GM13977 (cell line): Measurements from ENCODE around the gene AP1AR.

Source experiments
- DNase-seq: peaks from one replicate; pipeline ENCODE4 v3.0.0; 2012; ENCODE audit warnings: low spot score
- CTCF ChIP-seq: IDR thresholded peaks from 2 replicates; pipeline ENCODE4 v1.5.1; 2012; ENCODE audit warnings: mild to moderate bottlenecking, control low read depth; ENCODE audit not compliant: insufficient read depth; ENCODE audit errors: extremely low read depth, missing control alignments
- in situ Hi-C: fragments of 300-500 bp; cut with MboI; formaldehyde crosslinking; loops from one replicate; pipeline ENCODE4 v1.12.0; 2022; ENCODE audit warnings: low sequenced_read_pairs, low pct_unique_long_range_greater_than_20kb, mixed read lengths, inconsistent platforms; ENCODE audit not compliant: unreplicated experiment

The AP1AR gene

GRCh38 chr4:112231779-112232713 lies at the start of gene AP1AR:
Gene AP1AR (plus strand): TSS chr4:112231787. CDS start chr4:112232092, 305 bp downstream.
- DNase-seq = peak; percentile 90

GRCh38 chr4:112182604-112183003 lies 49.0 kb upstream of the AP1AR start:
- DNase-seq = no peak
- in situ Hi-C loops = no loop called here
- no peak for TF ChIP-seq CTCF

More at GRCh38 chr4:112231779-112232713, at the start of gene AP1AR:
- in situ Hi-C loops = loop anchor here (10.0 kb wide), 1 partner anchor 137 kb away; no protein-coding TSS in a partner anchor
- peak; percentile 33 for TF ChIP-seq CTCF

GRCh38 chr4:112183252-112183651 lies 48.3 kb upstream of the AP1AR start:
- in situ Hi-C loops = no loop called here
- no peak for DNase-seq
- TF ChIP-seq CTCF = no peak

- DNase-seq = no peak
- TF ChIP-seq CTCF = no peak
- in situ Hi-C loops = no loop called here
Observed at GRCh38 chr4:112184438-112184837, 47.1 kb upstream of the AP1AR start.

- TF ChIP-seq CTCF = no peak
- in situ Hi-C loops = no loop called here
- no peak for DNase-seq
Observed at GRCh38 chr4:112185334-112185733, 46.3 kb upstream of the AP1AR start.

- TF ChIP-seq CTCF = no peak
- no peak for DNase-seq
- in situ Hi-C loops = no loop called here
Observed at GRCh38 chr4:112185740-112186670, 45.6 kb upstream of the AP1AR start.
